Hepatocyte (in vitro differentiated cells): Measurements from ENCODE around the gene TSPAN32.

Experiments used
- CTCF ChIP-seq: fragments of 200-600 bp; sonication (generic); IDR thresholded peaks from 2 replicates; pipeline ENCODE4 v1.5.1; 2016; ENCODE audit warnings: antibody characterized with exemption, mild to moderate bottlenecking; ENCODE audit not compliant: poor library complexity
- EZH2 ChIP-seq: fragments of 200-600 bp; sonication (generic); IDR thresholded peaks from 2 replicates; pipeline ENCODE4 v1.6.1; 2016; ENCODE audit warnings: antibody characterized with exemption, mild to moderate bottlenecking, borderline replicate concordance

- TF ChIP-seq CTCF (no peak), EZH2 (no peak)
Measured at GRCh38 chr11:2358754-2359442, 57.1 kb downstream of the TSPAN32 start.
